NCI-H2029 treated with DMSO at 0.1 percent for 48 hours (cell line): Measurements from ENCODE around the gene KIRREL3.

ENCODE experiments used
- DNase-seq: peaks from one replicate; lab custom pipeline; 2025; lab: John Stamatoyannopoulos, UW

The KIRREL3 gene

GRCh38 chr11:126469311-126469710 lies 531.3 kb downstream of the KIRREL3 start:
- DNase-seq = no peak

GRCh38 chr11:126468102-126468521 lies 532.5 kb downstream of the KIRREL3 start:
- no peak for DNase-seq

GRCh38 chr11:126467471-126467870 lies 533.1 kb downstream of the KIRREL3 start:
- DNase-seq = no peak

GRCh38 chr11:126467046-126467370 lies 533.6 kb downstream of the KIRREL3 start:
- DNase-seq = no peak

- no peak for DNase-seq
These were observed 534.1 kb downstream of the KIRREL3 start for GRCh38 chr11:126466236-126467045.

GRCh38 chr11:126465573-126466188 lies 534.9 kb downstream of the KIRREL3 start:
- DNase-seq = peak; percentile 64

- no peak for DNase-seq
These were observed 535.8 kb downstream of the KIRREL3 start for GRCh38 chr11:126464796-126465195.

- DNase-seq = no peak
These were observed 538.1 kb downstream of the KIRREL3 start for GRCh38 chr11:126462422-126462821.

- DNase-seq = no peak
These were observed 538.6 kb downstream of the KIRREL3 start for GRCh38 chr11:126461996-126462395.

GRCh38 chr11:126461096-126461440 lies 539.5 kb downstream of the KIRREL3 start:
- no peak for DNase-seq

GRCh38 chr11:126460417-126461095 lies 540.0 kb downstream of the KIRREL3 start:
- no peak for DNase-seq

GRCh38 chr11:126459691-126460281 lies 540.8 kb downstream of the KIRREL3 start:
- DNase-seq = no peak

GRCh38 chr11:126457817-126458216 lies 542.8 kb downstream of the KIRREL3 start:
- no peak for DNase-seq

- DNase-seq = no peak
These were observed 543.6 kb downstream of the KIRREL3 start for GRCh38 chr11:126456783-126457542.

- DNase-seq = no peak
These were observed 544.5 kb downstream of the KIRREL3 start for GRCh38 chr11:126456089-126456488.

- no peak for DNase-seq
These were observed 548.1 kb downstream of the KIRREL3 start for GRCh38 chr11:126452241-126453101.

GRCh38 chr11:126451211-126451802 lies 549.3 kb downstream of the KIRREL3 start:
- DNase-seq = no peak

GRCh38 chr11:126450806-126451205 lies 549.8 kb downstream of the KIRREL3 start:
- DNase-seq = no peak

GRCh38 chr11:126450198-126450597 lies 550.4 kb downstream of the KIRREL3 start:
- DNase-seq = no peak

- no peak for DNase-seq
These were observed 554.0 kb downstream of the KIRREL3 start for GRCh38 chr11:126446581-126446980.

GRCh38 chr11:126444072-126444471 lies 556.5 kb downstream of the KIRREL3 start:
- DNase-seq = no peak
